HG02884 (cell line): ENCODE data around the gene OR8A1.
"Not testable (repeated sequence)": the region's sequence is repeated elsewhere in the genome, so short reads cannot be mapped to it uniquely, and the experiment has no call there.

ENCODE experiments used
- ATAC-seq: cut with Tn5 transposase; IDR thresholded peaks from one replicate; pipeline ENCODE4 v1.9.1; 2021; ENCODE audit warnings: mild to moderate bottlenecking, moderate library complexity; ENCODE audit not compliant: unreplicated experiment

The OR8A1 gene

DNA sequence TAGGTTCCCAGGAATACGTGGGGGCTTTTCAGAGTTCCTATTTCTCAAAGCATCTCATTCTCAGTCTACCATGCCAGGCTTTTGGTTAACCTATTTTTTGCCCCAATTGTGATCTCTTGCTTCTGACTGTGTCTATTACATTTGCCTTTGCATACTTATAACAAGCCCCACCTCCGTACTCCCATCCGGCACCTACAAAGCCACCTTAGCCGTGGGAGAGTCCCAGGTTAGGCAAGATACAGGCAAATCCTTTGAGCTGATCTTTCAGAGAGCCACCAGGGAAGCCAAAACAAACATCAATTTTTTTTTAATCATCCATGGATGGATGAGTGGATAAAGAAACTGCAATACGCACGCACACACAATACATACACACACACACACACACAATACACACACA is 22.8 kb downstream of the OR8A1 start:
- ATAC-seq: no peak

DNA sequence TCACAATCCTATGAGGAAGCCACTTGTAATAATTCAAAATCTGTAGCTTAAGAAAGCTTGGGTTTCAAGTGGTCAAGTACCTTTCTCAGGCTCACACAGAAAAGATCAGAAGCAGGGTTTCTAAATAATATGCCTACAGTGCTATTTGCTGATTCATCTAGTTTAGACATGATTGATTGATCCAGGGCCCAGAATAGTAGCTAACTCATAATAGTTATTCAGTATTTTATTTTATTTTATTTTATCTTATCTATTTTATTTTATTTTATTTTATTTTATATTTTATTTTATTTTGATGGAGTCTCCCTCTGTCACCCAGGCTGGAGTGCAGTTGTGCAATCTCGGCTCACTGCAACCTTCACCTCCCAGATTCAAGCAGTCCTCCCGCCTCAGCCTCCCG is 25.5 kb downstream of the OR8A1 start:
- no peak for ATAC-seq

DNA sequence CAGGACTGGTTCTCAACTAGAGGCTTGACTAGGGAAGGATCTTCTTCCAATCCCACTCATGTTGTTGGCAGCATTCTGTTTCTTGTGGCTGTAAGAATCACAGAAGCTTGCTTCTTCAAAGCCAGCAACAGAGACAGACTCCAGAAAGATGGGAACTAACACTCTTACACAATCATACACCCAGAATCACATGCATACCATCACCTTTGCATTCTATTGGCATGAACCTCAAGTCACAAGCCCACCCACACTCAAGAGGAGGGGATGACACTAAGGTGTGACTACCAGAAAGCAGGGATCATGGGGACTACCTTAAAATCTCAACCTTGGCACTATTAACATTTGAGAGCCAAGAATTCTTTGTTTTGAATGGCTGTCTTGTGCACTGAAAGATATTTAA is 27.8 kb downstream of the OR8A1 start:
- ATAC-seq: no peak

DNA sequence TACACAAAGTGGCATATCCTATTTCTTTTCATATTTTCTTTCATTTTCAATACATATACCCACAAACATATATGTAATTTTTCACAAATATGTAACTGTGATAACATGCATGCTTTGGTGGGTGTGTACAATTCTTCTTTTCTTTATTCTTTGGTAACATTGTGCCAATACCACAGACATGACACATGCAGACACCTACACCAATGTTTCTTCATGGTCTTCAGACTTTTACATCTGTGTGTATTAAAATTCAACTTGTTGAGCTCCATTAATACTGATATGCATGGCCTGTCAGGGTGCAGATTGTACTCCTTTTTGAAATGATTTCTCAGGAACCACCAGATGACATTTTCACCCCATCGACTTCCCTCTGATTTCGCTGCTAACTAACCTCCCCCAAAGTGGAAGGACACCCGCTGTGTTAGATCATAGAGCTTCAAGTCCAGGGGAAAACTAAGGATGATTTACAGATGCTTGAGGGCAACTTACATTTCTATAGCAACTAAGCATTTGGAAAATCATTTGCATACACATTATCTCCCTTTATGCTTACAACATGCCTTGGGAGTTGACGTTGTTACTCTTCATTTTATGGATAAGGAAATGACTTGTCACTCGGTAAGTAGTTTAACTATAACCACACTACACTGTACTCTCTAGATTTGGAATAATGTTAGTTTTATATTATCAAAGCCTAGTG is 31.0 kb downstream of the OR8A1 start:
- no peak for ATAC-seq

DNA sequence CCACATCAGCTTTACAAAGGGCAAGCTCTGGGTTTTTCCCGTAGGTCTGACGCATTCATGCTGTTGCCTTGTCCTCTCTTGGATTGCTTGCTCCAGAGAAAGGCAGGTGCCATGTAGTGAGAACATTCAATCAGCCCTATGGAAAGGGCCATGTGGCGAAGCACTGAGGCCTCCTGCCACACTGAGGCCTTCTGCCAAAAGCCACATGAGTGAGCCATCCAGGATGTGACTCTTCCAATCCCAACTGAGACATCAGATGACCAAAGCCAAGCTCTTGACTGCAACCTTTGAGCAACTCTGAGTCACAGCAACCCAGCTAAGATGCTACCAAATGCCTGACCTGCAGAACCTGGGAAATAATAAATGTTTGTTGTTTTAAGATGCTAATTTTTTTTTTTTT is 32.4 kb downstream of the OR8A1 start:
- no peak for ATAC-seq

DNA sequence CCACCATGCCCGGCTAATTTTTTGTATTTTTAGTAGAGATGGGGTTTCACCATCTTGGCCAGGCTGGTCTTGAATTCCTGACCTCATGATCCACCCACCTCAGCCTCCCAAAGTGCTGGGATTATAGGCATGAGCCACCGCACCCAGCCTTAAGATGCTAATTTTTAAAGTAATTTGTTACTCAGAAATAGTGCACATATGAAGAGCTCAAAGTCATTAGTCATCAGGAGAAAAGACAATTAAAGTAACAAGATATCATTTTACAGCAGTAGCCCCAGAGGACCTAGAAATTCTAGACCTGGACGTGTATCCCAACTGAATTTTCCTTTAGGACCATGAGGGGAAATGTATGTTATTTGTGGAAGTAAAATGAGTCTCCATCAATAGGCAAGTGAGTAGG is 32.9 kb downstream of the OR8A1 start:
- not testable (repeated sequence) for ATAC-seq

DNA sequence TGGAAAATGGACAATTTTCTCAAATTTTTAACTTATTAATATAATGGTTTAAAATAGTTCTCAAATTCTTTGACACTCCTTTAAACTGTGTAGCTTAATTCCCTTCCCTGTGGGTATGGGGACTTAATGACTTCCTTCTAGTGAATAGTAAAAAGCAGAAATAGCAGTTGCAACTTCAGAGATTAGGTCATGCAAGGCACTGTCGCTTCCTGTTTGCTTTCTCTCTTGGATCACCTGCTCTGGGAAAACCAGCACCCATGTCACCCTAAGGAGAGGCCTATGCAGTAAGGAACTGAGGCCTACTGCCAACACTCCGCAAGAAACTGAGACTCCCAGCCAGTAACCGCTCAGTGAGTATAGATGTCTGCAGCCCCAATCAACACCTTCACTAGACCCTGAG is 35.9 kb downstream of the OR8A1 start:
- ATAC-seq: no peak

DNA sequence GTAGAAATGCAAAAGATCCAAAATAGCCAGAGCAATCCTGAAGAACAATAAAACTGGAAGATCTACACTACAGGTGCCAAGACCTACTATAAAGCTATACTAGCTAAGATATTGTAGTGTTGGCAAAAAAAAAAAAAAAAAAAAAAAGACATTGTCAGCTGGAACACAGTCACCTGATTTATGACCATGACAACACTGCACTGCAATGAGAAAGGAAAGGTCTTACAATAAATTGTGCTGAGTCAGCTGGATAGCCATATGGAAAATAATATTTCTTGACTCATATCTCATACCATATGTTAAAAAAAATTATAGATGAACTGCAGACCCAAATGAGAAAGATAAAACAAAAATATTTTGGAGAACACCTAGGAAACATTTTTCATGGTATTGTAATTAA is 38.4 kb downstream of the OR8A1 start:
- no peak for ATAC-seq

DNA sequence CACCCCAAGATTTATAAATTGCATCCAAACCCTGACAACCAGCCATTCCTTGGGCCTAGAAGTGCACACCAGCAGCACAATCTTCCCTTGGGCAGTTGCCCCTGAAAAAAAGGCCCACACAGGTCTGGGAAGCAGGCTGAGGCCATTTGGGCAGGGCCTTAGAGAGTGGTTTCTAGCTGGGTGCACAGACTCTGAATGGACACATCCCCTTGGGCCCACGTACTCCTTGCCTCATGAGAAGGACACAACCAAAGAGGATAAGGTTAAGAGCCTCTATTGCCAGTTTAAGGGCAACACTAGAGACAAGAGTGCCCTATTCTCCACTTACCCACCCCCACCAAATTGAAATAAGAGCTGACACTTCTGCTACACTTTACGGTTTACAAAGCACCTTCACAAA is 40.5 kb downstream of the OR8A1 start:
- ATAC-seq: no peak

DNA sequence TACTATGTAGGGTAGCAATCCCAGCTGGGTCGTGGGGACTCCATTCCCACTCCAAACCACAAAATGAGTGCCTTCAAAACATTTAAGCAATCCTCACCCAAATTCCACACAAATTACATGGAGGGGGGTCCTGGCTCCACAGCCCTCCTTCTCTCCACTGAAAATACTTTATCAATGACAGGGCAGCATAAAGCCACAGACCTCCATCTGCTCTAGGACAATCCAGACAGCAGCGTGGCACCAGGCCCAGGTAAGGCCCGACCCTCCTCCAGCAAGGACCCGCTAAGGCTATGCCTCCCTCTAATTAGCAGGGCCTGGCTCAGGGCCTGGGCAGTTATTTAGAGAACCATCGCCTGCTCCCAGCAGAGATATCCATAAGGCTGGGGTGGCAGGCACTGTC is 41.3 kb downstream of the OR8A1 start, which contains the start of gene PANX3:
Gene PANX3 (plus strand): TSS at position 365 of the 400 bp plus-strand sequence. CDS start 129 bp downstream, outside the sequence.
- ATAC-seq: no peak

DNA sequence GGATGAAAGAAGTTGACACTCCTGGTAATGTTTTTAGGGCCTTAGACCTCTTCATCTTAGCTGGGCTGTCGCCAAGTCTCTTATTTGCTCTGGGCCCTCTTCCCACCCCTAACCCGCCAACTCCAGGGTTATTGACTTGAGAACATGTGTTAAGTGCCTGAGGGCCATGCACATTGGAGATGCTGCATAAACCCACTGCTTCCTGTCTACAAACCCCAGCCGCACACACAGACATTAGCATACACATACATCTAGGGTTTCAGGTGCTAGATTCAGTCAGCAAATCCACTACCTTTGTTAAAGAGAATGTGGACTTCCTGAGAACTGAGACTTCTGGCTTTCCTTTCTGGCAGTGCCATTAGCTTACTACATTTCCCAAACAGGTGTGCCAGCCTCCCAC is 42.2 kb downstream of the OR8A1 start:
- ATAC-seq: no peak

DNA sequence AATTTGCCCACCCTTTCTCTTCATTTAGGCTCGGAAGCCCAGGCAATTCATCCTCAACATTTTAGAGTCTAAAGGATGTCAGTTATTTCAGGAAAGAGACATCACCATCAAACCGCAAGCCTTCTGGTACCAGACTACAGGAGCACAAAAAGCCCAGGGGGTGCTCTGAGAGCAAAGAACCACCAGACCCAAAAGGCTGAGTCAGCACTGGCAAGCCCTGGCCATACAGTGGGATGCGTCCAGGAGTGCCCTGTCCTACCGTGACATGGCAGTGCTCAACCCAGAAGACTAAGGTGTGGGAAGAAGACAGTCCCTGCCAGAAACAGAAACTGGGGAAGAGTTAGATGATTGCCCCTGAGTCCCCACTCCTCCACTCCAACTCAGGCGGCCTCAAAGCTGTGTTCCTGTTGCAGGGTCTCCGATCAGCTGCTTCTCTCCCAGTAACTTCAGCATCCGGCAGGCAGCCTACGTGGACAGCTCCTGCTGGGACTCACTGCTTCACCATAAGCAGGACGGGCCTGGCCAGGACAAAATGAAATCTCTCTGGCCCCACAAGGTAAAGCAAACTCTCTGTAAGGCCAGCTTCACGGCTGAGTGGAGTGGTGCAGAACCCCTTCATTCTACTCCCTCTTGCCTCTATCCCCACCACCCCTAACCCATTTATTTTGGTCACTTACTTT is 42.9 kb downstream of the OR8A1 start:
- ATAC-seq: no peak

DNA sequence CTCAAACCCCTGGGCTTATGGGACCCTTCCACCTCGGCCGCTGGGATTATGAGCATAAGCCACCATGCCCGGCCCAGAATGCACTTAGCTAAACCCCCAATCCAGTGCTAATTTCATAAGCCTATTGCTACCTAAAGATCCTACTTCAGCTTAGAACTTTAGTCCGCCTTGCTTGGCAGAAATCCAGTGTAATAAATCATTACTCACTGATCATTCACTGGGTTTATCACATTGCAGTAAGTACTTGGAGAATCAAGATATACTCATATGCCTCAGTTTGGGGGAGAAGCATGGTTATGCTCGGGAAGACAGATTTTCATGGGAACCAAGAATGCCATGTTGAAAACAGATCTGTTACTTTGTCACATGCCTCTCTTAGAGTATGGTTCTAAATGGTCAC is 49.1 kb downstream of the OR8A1 start:
- no peak for ATAC-seq
